Measurements from ENCODE around the gene DPYD. TPM values are rescaled to one million over a fixed set of nuclear protein-coding genes. Genes with fewer than 3 reads are reported as not detected.

Gene DPYD
- total RNA-seq, 1 donor from 2014 or later = 12.6 TPM

- Mint-ChIP-seq H3K27ac (no peak overlapping the region), H3K27me3 (no peaks in the 10 kb centered on the region), H3K36me3 (ENCODE audit: low read depth) (peaks cover 7% of the 10 kb centered on the region), H3K4me1 (no peaks in the 10 kb centered on the region), H3K9me3 (no peaks in the 10 kb centered on the region), H3K4me3 (no peak overlapping the region)
- DNase-seq (no peak), ATAC-seq (ENCODE audit: low read depth) (no peak)
- intact Hi-C loops (cut with micrococcal nuclease) = no loop called here
- ChIA-PET POLR2A (no interaction called here), CTCF (no interaction called here)
- TF ChIP-seq CTCF (IDR thresholded peaks at IDR 0.05) = no peak
Measured at GRCh38 chr1:97572561-97572960, 348.3 kb downstream of the DPYD start.

- Mint-ChIP-seq H3K4me3 (no peak overlapping the region), H3K27me3 (no peaks in the 10 kb centered on the region), H3K27ac (no peak overlapping the region), H3K36me3 (ENCODE audit: low read depth) (peaks cover 7% of the 10 kb centered on the region), H3K4me1 (no peaks in the 10 kb centered on the region), H3K9me3 (no peaks in the 10 kb centered on the region)
- ChIA-PET CTCF (no interaction called here), POLR2A (no interaction called here)
- ATAC-seq (ENCODE audit: low read depth) = no peak
- TF ChIP-seq CTCF (IDR thresholded peaks at IDR 0.05) = no peak
- DNase-seq = no peak
- intact Hi-C loops (cut with micrococcal nuclease) = no loop called here
Measured at GRCh38 chr1:97571760-97572159, 349.1 kb downstream of the DPYD start.

GRCh38 chr1:97570691-97571090 is 350.1 kb downstream of the DPYD start:
- ChIA-PET POLR2A (no interaction called here), CTCF (no interaction called here)
- TF ChIP-seq CTCF (IDR thresholded peaks at IDR 0.05) = no peak
- no peak overlapping the region for H3K4me3 Mint-ChIP-seq
- H3K27me3 Mint-ChIP-seq = no peaks in the 10 kb centered on the region
- H3K9me3 Mint-ChIP-seq = no peaks in the 10 kb centered on the region
- H3K36me3 Mint-ChIP-seq (ENCODE audit: low read depth) = peaks cover 7% of the 10 kb centered on the region
- DNase-seq = no peak
- ATAC-seq (ENCODE audit: low read depth) = no peak
- H3K27ac Mint-ChIP-seq = no peak overlapping the region
- intact Hi-C loops (cut with micrococcal nuclease) = no loop called here
- H3K4me1 Mint-ChIP-seq = no peaks in the 10 kb centered on the region

GRCh38 chr1:97567000-97567749 is 353.7 kb downstream of the DPYD start:
- CTCF ChIA-PET = no interaction called here
- no peak overlapping the region for H3K4me3 Mint-ChIP-seq
- ATAC-seq (ENCODE audit: low read depth) = no peak
- intact Hi-C loops (cut with micrococcal nuclease) = no loop called here
- TF ChIP-seq CTCF (IDR thresholded peaks at IDR 0.05) = no peak
- no peaks in the 10 kb centered on the region for H3K4me1 Mint-ChIP-seq
- no peaks in the 10 kb centered on the region for H3K9me3 Mint-ChIP-seq
- no peaks in the 10 kb centered on the region for H3K36me3 Mint-ChIP-seq (ENCODE audit: low read depth)
- H3K27me3 Mint-ChIP-seq = no peaks in the 10 kb centered on the region
- no peak for DNase-seq
- POLR2A ChIA-PET = no interaction called here
- no peak overlapping the region for H3K27ac Mint-ChIP-seq

- Mint-ChIP-seq H3K27ac (no peak overlapping the region), H3K36me3 (ENCODE audit: low read depth) (no peaks in the 10 kb centered on the region), H3K27me3 (no peaks in the 10 kb centered on the region), H3K4me3 (no peak overlapping the region), H3K4me1 (no peaks in the 10 kb centered on the region), H3K9me3 (no peaks in the 10 kb centered on the region)
- DNase-seq (no peak), ATAC-seq (ENCODE audit: low read depth) (no peak)
- ChIA-PET CTCF (no interaction called here), POLR2A (no interaction called here)
- no peak for TF ChIP-seq CTCF (IDR thresholded peaks at IDR 0.05)
- intact Hi-C loops (cut with micrococcal nuclease) = loop anchor here (2.0 kb wide), 1 partner anchor 61 kb away; no protein-coding TSS in a partner anchor
Measured at GRCh38 chr1:97565886-97566285, 354.9 kb downstream of the DPYD start.

Data from activated B cell treated with CpG ODN at 0.5 μM for 24 hours (primary cell).